GM19035 (cell line): ENCODE results near the gene CRACDL.

ENCODE experiments used
- ATAC-seq: cut with Tn5 transposase; IDR thresholded peaks from one replicate; pipeline ENCODE4 v1.9.1; 2021; ENCODE audit not compliant: unreplicated experiment

The CRACDL gene

GRCh38 chr2:98866033-98866432 is 70.0 kb downstream of the CRACDL start:
- no peak for ATAC-seq

- ATAC-seq: no peak
Measured at GRCh38 chr2:98861601-98862000, 74.4 kb downstream of the CRACDL start.

- no peak for ATAC-seq
Measured at GRCh38 chr2:98859323-98859722, 76.7 kb downstream of the CRACDL start.

GRCh38 chr2:98857001-98857400 is 79.0 kb downstream of the CRACDL start:
- ATAC-seq: no peak

- no peak for ATAC-seq
Measured at GRCh38 chr2:98854682-98855081, 81.3 kb downstream of the CRACDL start.

GRCh38 chr2:98852932-98853331 is 83.1 kb downstream of the CRACDL start:
- ATAC-seq: no peak

- ATAC-seq: no peak
Measured at GRCh38 chr2:98850074-98850473, 86.0 kb downstream of the CRACDL start.

GRCh38 chr2:98849113-98849512 is 86.9 kb downstream of the CRACDL start:
- ATAC-seq: no peak

GRCh38 chr2:98847853-98848252 is 88.2 kb downstream of the CRACDL start:
- ATAC-seq: no peak

GRCh38 chr2:98846041-98846440 is 90.0 kb downstream of the CRACDL start:
- no peak for ATAC-seq

- ATAC-seq: no peak
Measured at GRCh38 chr2:98842136-98842535, 93.9 kb downstream of the CRACDL start.

- ATAC-seq: no peak
Measured at GRCh38 chr2:98839292-98839691, 96.7 kb downstream of the CRACDL start.

GRCh38 chr2:98835831-98836385 is 100.1 kb downstream of the CRACDL start:
- no peak for ATAC-seq

GRCh38 chr2:98833917-98834263 is 102.1 kb downstream of the CRACDL start:
- ATAC-seq: no peak

GRCh38 chr2:98833172-98833916 is 102.7 kb downstream of the CRACDL start:
- no peak for ATAC-seq

GRCh38 chr2:98832172-98832571 is 103.9 kb downstream of the CRACDL start:
- ATAC-seq: no peak

- ATAC-seq: no peak
Measured at GRCh38 chr2:98830571-98831145, 105.4 kb downstream of the CRACDL start.

GRCh38 chr2:98829581-98830270 is 106.3 kb downstream of the CRACDL start:
- ATAC-seq: no peak

- ATAC-seq: no peak
Measured at GRCh38 chr2:98828793-98829371, 107.1 kb downstream of the CRACDL start.

- no peak for ATAC-seq
Measured at GRCh38 chr2:98828369-98828744, 107.7 kb downstream of the CRACDL start.

- no peak for ATAC-seq
Measured at GRCh38 chr2:98827625-98828368, 108.2 kb downstream of the CRACDL start.
